AG04449 (cell line): ENCODE results near the gene TSPEAR.

Experiments used
- CTCF ChIA-PET: fragments of 350-600 bp; formaldehyde crosslinking; extraction: SDS; loops from one replicate; lab custom pipeline; 2021; ENCODE audit warnings: antibody characterized with exemption; lab: Yijun Ruan, JAX
- POLR2A ChIA-PET: fragments of 400-600, 350-600 bp; formaldehyde crosslinking; extraction: SDS; loops from one replicate; lab custom pipeline; 2020; ENCODE audit warnings: antibody characterized with exemption, inconsistent platforms; lab: Yijun Ruan, JAX
- DNase-seq: peaks from one replicate; pipeline ENCODE4 v3.0.0-alpha.2; 2010; ENCODE audit warnings: low read depth, low spot score
- H3K4me3 ChIP-seq: 2 replicates; pipeline ENCODE4 v1.5.1; 2011; ENCODE audit warnings: low read depth, mild to moderate bottlenecking, control low read depth, low read length
- TF ChIP-seq, protein P1 (sequence below): IDR thresholded peaks from one replicate; pipeline ENCODE4 v1.5.1; 2011; ENCODE audit warnings: mild to moderate bottlenecking, moderate library complexity, low read length, control low read depth, inconsistent platforms; ENCODE audit not compliant: insufficient read depth; ENCODE audit errors: missing control alignments

The TSPEAR gene

DNA sequence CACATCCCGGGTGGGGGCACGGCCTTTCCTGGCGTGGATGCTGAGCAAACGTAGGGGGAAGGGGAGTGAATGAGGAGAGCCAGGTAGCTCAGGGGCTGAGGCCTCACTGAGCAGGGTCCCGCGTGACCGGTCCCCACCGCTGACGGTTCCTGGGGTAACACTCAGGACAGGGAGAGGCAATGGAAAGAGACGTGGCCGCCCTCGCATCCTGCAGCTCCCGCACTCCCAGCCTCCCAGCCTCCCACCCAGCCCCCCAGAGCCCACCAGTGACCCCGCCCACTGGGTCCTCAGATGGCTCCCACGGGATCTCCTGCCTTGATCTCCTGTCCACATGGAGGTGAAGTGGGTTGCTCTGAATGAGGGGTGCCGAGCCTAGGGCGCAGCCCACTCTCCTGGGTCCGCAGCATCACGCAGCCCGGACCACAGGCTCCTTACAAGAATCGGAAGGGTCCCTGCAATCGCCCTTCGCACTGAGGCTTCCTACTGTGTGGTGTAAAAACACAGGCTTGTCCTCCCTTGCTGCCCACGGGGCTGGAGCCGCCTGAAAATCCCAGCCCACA, 2.4 kb downstream of the TSPEAR start:
- POLR2A ChIA-PET: no interaction called here
- no peak for DNase-seq
- no peak overlapping the region for H3K4me3 ChIP-seq
- CTCF ChIA-PET: no interaction called here
- TF ChIP-seq, protein P1, sequence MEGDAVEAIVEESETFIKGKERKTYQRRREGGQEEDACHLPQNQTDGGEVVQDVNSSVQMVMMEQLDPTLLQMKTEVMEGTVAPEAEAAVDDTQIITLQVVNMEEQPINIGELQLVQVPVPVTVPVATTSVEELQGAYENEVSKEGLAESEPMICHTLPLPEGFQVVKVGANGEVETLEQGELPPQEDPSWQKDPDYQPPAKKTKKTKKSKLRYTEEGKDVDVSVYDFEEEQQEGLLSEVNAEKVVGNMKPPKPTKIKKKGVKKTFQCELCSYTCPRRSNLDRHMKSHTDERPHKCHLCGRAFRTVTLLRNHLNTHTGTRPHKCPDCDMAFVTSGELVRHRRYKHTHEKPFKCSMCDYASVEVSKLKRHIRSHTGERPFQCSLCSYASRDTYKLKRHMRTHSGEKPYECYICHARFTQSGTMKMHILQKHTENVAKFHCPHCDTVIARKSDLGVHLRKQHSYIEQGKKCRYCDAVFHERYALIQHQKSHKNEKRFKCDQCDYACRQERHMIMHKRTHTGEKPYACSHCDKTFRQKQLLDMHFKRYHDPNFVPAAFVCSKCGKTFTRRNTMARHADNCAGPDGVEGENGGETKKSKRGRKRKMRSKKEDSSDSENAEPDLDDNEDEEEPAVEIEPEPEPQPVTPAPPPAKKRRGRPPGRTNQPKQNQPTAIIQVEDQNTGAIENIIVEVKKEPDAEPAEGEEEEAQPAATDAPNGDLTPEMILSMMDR: no peak

DNA sequence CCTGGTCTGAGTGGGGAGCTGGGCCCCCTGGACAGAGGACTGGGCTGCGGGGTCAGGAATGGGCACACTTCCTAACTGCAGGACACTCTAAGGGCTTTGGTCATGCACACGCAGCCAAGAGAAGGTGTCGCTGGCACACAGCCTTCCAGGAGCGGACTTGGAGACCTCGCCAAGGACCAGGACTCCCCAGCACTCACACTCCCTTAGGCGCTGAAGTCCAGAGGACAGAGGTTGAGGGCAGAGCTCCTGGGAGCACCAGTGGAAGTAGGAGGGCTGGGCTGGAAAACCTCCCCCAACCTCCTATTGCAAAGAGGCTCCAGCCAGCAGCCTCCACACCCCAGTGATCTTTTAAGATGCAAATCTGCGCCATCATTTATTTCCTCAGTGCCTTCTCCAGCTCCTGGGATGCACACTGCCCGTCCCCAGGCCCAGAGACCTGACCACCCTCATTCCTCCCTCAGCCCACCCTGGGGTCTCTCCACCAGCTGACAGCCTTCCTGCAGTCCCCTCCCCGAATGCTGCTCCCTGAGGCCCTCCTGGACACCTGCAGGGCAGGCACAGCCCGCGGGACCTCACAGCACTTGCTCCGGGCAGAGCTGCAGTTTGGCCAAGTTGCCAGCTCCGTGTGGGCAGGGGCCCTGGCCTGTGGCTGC, 3.0 kb downstream of the TSPEAR start:
- POLR2A ChIA-PET: no interaction called here

DNA sequence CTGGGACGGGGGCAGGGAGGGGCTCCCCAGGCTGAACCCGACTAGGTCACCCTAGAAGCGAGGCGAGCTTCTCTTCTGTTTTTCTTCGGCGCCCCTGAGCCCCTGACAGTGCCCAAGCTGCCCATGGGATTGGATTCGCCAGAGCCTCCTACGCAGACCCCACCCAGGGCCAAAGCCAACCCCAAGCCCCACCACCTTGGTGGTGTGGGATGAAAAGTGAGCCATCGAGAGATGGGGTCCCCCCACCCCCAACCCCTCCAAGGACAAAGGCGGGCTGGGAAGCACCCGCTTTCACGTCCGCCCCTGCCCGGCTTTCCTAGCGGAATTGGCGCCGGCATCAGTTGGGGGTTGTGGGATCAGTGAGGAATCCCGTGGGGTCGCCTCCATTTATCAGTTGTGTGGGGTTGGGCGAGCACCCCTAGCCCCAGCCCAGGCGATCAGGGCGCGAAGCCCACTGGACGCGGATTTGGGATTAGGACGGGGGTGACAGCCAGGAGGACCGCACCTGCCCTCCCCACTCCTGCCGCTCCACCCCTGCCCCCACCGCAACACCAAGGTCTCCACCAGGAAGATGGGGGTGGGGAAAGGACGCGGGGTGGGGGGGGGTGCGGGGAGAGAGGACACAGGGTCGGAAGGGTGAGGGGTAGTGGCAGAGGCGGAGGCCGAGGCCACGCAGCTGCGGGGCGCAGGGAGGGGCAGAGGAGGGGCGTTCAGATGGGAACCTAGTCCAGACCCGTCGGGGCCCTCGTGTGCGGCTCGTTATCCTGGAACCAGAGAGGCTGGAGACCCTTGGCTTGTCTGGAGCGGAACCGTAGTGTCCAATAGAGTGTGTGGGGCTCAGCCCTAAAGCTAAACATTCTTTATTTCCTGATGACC, 4.4 kb downstream of the TSPEAR start:
- TF ChIP-seq, protein P1: no peak
- H3K4me3 ChIP-seq: no peak overlapping the region
- ChIA-PET POLR2A (no interaction called here), CTCF (no interaction called here)
- no peak for DNase-seq

More for the DNA sequence above, 3.0 kb downstream of the TSPEAR start:
- TF ChIP-seq, protein P1: no peak
- CTCF ChIA-PET: no interaction called here
- DNase-seq: no peak
- H3K4me3 ChIP-seq: no peak overlapping the region

DNA sequence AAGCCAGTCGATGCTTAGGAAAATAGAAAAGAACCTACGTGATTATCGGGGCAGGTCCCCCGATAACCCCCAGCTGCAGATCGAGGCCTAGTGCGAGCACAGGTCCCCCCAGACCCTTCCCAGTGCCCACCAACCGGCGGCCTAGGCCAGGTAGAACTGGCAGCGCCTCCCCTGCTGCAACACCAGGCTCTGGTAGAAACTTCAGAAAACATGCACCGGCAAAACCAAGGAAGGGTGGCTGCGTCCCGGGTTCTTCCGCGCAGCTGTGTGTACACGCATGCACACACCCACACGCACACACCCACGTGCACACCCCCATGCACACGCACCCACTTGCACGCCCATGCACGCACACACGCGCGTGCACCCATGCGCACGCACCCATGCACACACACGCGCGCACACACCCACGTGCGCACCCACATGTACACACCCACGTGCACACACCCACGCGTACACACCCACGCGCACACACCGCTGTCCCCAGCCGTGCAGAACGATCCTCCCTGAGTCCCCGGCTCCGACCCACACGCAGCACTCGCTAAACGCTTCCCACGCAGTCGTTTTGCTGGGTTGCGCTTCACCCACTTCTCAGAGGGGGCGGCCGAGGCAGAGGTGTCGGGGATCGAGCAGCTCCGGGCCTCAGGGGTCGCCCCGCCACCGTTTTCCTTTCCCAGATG, 5.2 kb downstream of the TSPEAR start:
- H3K4me3 ChIP-seq: no peak overlapping the region
- POLR2A ChIA-PET: no interaction called here
- no peak for DNase-seq
- TF ChIP-seq, protein P1: no peak
- CTCF ChIA-PET: no interaction called here

DNA sequence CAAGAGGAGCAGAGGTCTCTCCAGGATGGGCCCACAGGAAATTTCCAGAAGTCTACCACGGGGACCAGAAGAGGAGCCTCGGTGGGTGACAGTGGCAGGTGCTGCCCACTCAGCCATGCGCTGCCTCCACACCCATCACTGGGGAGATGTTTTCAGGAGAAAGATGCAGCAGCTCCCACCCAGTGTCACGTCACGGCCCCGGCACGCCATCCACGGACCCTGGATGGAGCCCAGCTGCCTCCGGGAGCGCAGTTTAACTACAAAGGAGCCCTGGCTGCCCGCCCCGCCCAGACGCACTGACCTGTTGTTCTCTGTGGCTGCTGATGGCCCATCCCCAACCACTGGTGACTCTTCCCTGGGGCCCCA, 6.8 kb downstream of the TSPEAR start:
- TF ChIP-seq, protein P1: no peak
- CTCF ChIA-PET: no interaction called here
- H3K4me3 ChIP-seq: no peak overlapping the region
- POLR2A ChIA-PET: no interaction called here
- DNase-seq: no peak
